GM21529 (cell line): ENCODE results near the gene GRIK4.

Source experiments
- ATAC-seq: cut with Tn5 transposase; IDR thresholded peaks from one replicate; pipeline ENCODE4 v1.9.1; 2021; ENCODE audit not compliant: unreplicated experiment

GRIK4 gene

GRCh38 chr11:120546312-120547205, 35.0 kb downstream of the GRIK4 start:
- no peak for ATAC-seq

- no peak for ATAC-seq
Measured at GRCh38 chr11:120547316-120547715, 35.8 kb downstream of the GRIK4 start.

DNA sequence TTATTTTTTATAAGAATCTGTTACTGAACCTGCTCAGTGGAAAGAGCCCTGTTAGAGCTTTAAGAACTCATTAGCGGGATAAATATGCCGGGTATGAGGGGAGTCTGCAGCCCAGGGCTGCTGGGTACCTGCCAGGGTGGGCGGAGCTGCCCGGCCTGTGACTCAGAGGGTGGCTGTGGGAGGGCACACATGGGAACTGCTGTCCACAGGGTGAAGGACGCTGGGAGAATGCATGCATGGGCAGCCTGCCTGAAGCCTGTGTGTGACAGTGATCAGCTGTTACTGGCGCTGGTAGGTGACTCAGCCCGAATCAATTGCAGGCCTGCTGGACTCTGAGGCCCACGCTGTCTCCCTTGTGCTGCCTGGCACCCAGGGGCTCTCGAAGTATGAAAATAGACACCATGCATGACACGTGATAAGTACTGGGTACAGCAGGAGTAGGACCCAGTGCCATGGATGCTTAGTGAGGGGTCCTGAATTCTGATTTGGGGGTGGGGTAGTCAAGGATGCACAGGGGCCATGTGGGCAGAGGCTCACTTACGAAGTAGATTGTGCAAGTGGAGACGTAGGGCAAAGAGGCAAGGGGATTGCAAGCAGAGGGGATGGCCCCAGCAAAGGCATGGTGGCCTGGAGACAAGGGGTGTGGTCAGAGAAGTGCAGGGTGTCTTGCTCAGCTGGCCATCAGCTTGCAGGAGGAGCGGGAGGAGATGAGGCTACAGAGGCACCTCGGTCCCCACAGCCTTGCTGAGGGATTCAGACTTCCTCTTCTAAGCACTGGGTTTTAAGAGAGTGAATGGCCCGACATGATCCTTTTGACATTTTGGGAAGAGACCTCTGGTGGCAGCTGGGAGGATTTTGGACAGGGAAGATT, 36.5 kb downstream of the GRIK4 start:
- no peak for ATAC-seq

DNA sequence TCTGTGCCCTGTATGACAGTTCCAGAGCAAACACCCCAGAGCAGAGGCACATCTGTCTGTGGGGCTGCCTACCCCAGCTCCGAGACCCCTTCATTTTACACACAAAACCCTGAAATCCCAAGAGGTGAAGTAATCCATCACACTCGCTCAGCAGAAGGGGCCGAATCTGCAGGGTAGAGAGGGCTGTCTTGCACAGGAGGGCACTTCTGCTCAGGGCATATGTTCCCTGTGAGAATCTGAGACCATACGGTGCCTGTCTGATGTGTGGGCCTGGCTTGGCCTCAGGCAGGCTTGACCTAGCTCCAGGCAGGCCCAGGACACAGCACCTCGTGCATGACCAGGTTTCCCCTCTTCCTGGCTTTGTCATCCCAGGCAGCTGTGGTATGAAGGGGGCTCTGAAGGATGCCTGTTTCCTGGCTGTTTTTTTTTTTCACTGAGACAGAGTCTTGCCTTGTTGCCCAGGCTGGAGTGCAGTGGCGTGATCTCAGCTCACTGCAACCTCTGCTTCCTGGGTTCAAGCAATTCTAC, 37.2 kb downstream of the GRIK4 start:
- no peak for ATAC-seq

DNA sequence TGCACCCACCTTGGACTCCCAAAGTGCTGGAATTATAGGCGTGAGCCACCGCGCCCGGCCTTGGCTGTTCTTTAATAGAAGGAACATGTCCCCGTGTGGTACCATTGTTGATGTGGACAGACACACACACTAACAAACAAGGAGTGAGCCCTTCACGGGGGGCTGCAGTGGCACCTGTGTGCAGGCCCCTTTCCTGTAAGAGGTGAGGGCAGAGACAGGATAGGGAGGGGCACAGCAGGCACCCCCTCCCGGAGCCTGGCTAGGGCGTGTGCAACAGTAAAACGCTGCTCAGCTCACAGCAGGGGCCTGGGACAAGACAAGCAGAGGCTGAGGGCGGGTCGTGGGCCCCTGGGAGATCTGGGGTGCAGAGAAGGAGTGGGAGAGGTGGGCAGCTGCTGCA, 37.8 kb downstream of the GRIK4 start:
- ATAC-seq: no peak

GRCh38 chr11:120550007-120550406, 38.5 kb downstream of the GRIK4 start:
- ATAC-seq: no peak

GRCh38 chr11:120551191-120551590, 39.6 kb downstream of the GRIK4 start:
- no peak for ATAC-seq

GRCh38 chr11:120554766-120555432, 43.4 kb downstream of the GRIK4 start:
- ATAC-seq: peak; percentile 44

GRCh38 chr11:120555433-120555773, 43.9 kb downstream of the GRIK4 start:
- no peak for ATAC-seq

GRCh38 chr11:120556797-120557196, 45.2 kb downstream of the GRIK4 start:
- ATAC-seq: no peak

DNA sequence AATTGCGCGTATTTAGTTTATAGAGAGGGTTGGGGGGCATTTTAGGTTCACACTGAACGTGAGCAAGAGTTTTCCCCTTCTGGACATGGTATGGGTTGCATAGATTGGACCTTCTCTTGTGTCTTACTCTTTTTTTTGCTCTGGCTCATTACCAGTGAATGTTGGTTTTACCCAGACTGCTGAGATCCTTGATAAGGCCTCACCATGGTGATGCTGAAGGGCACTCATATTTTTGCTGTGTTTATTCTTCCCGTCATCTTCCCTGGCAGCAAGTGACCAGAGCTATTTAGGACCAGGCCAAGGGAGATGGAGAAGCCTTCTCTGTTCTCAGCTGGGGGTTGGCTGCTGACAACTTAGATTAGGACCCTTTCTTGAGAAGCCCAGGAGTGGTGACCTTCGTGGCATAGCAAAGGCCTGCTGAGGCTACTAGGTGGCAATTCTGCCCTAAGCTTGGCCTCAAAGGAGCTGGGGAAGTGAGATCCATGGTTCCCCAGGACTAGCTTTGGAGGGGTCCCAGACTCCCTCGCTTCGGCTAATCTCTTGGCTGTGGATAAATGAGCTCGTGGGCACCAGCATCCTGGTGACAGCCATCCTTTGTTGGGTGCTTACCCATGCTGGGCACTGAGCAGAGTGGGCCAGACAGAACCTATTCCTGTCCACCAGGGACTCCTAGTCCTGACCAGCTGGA, 47.3 kb downstream of the GRIK4 start:
- ATAC-seq: no peak

- no peak for ATAC-seq
Measured at GRCh38 chr11:120561286-120561685, 49.7 kb downstream of the GRIK4 start.

- ATAC-seq: no peak
Measured at GRCh38 chr11:120562806-120563425, 51.4 kb downstream of the GRIK4 start.

- peak; percentile 2 for ATAC-seq
Measured at GRCh38 chr11:120563703-120564572, 52.4 kb downstream of the GRIK4 start.

- peak; percentile 75 for ATAC-seq
Measured at GRCh38 chr11:120564573-120565311, 53.2 kb downstream of the GRIK4 start.

- ATAC-seq: peak; percentile 6
Measured at GRCh38 chr11:120565466-120566155, 54.1 kb downstream of the GRIK4 start.

DNA sequence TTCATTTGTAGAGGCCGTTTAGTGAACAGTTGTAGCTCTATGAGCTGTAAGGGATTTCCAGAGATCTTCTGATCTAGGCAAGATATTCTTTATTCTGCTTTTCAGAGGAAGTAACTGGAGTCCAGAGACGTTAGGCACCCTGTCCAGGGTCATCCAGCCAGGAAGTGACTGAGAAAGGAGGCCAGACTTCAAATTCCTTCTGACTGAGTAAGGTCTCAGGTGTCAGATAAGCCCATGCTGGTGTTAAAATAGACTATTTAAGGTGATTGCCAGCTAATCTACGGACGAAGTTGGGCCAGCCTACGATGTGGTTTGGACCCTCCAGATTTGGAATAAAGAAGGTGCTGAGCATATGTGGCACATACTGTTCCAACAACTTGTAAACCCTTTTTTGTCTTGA, 54.6 kb downstream of the GRIK4 start:
- ATAC-seq: no peak
